GM21786 (cell line): ENCODE results near the gene TIAM2.
"Not testable (repeated sequence)": the region's sequence is repeated elsewhere in the genome, so short reads cannot be mapped to it uniquely, and the experiment has no call there.

Experiments
- ATAC-seq: cut with Tn5 transposase; IDR thresholded peaks from one replicate; pipeline ENCODE4 v1.9.1; 2021; ENCODE audit not compliant: unreplicated experiment

TIAM2 gene

GRCh38 chr6:155090166-155090565 lies 95.1 kb downstream of the TIAM2 start:
- no peak for ATAC-seq

- no peak for ATAC-seq
Measured at GRCh38 chr6:155091756-155092155, 96.6 kb downstream of the TIAM2 start.

GRCh38 chr6:155093430-155093829 lies 98.3 kb downstream of the TIAM2 start:
- ATAC-seq: no peak

GRCh38 chr6:155100087-155100486 lies 105.0 kb downstream of the TIAM2 start:
- no peak for ATAC-seq

GRCh38 chr6:155100591-155100990 lies 105.5 kb downstream of the TIAM2 start:
- no peak for ATAC-seq

GRCh38 chr6:155103083-155103645 lies 108.0 kb downstream of the TIAM2 start:
- ATAC-seq: not testable (repeated sequence)

GRCh38 chr6:155103816-155104366 lies 108.8 kb downstream of the TIAM2 start:
- no peak for ATAC-seq

GRCh38 chr6:155106456-155107115 lies 111.5 kb downstream of the TIAM2 start:
- ATAC-seq: no peak

- no peak for ATAC-seq
Measured at GRCh38 chr6:155107432-155108069, 112.4 kb downstream of the TIAM2 start.

- no peak for ATAC-seq
Measured at GRCh38 chr6:155108070-155108820, 113.1 kb downstream of the TIAM2 start.

- ATAC-seq: no peak
Measured at GRCh38 chr6:155110721-155111120, 115.6 kb downstream of the TIAM2 start.

GRCh38 chr6:155112757-155113156 lies 117.6 kb downstream of the TIAM2 start:
- no peak for ATAC-seq

- ATAC-seq: no peak
Measured at GRCh38 chr6:155115893-155116570, 120.9 kb downstream of the TIAM2 start.

- ATAC-seq: no peak
Measured at GRCh38 chr6:155116571-155116910, 121.4 kb downstream of the TIAM2 start.

GRCh38 chr6:155117256-155117655 lies 122.1 kb downstream of the TIAM2 start:
- no peak for ATAC-seq

GRCh38 chr6:155117785-155118184 lies 122.7 kb downstream of the TIAM2 start:
- no peak for ATAC-seq

GRCh38 chr6:155119201-155119600 lies 124.1 kb downstream of the TIAM2 start:
- not testable (repeated sequence) for ATAC-seq

GRCh38 chr6:155120034-155120433 lies 124.9 kb downstream of the TIAM2 start:
- ATAC-seq: no peak

GRCh38 chr6:155121294-155121693 lies 126.2 kb downstream of the TIAM2 start:
- ATAC-seq: no peak

- ATAC-seq: no peak
Measured at GRCh38 chr6:155121699-155122098, 126.6 kb downstream of the TIAM2 start.
